Liver (tissue), 9 donors: ENCODE data around the gene TARBP1. TPM values are rescaled to one million over a fixed set of nuclear protein-coding genes. Genes with fewer than 3 reads are reported as not detected.

Experiments used
- DNase-seq: peaks from one replicate; pipeline ENCODE4 v3.0.0-alpha.2; 2017; ENCODE audit warnings: low spot score
- H3K27ac ChIP-seq, 2 donors: one replicate each; pipeline ENCODE4 v1.7.0; 2013; ENCODE audit warnings: inconsistent platforms in 2 of 2, low read length in 2 of 2, control low read depth in 1 of 2, low read depth in 1 of 2, mild to moderate bottlenecking in 1 of 2
- H3K27me3 ChIP-seq, 4 donors: one replicate each; pipeline versions ENCODE4 v1.6.1 to v1.7.0; 2013; ENCODE audit warnings: low read length in 3 of 4, inconsistent platforms in 1 of 4, mild to moderate bottlenecking in 1 of 4, moderate library complexity in 1 of 4; ENCODE audit not compliant: control insufficient read depth in 4 of 4, insufficient read depth in 4 of 4
- H3K36me3 ChIP-seq, 4 donors: one replicate each; pipeline versions ENCODE4 v1.6.1 to v1.7.0; 2013; ENCODE audit warnings: low read length in 3 of 4, mild to moderate bottlenecking in 3 of 4, low read depth in 1 of 4, moderate library complexity in 1 of 4; ENCODE audit not compliant: control insufficient read depth in 4 of 4, insufficient read depth in 3 of 4
- H3K4me1 ChIP-seq, 4 donors: one replicate each; pipeline versions ENCODE4 v1.6.1 to v1.7.0; 2013; ENCODE audit warnings: low read length in 3 of 4, mild to moderate bottlenecking in 3 of 4, moderate library complexity in 1 of 4; ENCODE audit not compliant: control insufficient read depth in 4 of 4, insufficient read depth in 4 of 4
- H3K4me3 ChIP-seq, 3 donors: one replicate each; pipeline versions ENCODE4 v1.6.1 to v1.7.0; 2013; ENCODE audit warnings: low read length in 3 of 3, control low read depth in 1 of 3, low read depth in 1 of 3, mild to moderate bottlenecking in 1 of 3
- H3K9ac ChIP-seq, 2 donors: one replicate each; pipeline ENCODE4 v1.7.0; 2013; ENCODE audit warnings: low read length in 2 of 2, mild to moderate bottlenecking in 2 of 2, moderate library complexity in 2 of 2, control low read depth in 1 of 2, low read depth in 1 of 2
- H3K9me3 ChIP-seq, 4 donors: one replicate each; pipeline versions ENCODE4 v1.6.1 to v1.7.0; 2013; ENCODE audit warnings: low read length in 3 of 4; ENCODE audit not compliant: control insufficient read depth in 4 of 4
- ATF3 ChIP-seq: IDR thresholded peaks from 2 replicates; pipeline ENCODE4 v1.6.1; 2016; ENCODE audit warnings: antibody characterized with exemption
- CTCF ChIP-seq: fragments of 150-350 bp; IDR thresholded peaks from 2 replicates; pipeline ENCODE4 v1.5.1; 2017; ENCODE audit warnings: improper control_type of control experiment, low read depth, low read length; ENCODE audit not compliant: missing input control
- EGR1 ChIP-seq, 2 donors: IDR thresholded peaks; 2 replicates each; pipeline ENCODE4 v1.6.1; 2016 to 2018; ENCODE audit warnings: antibody characterized with exemption in 2 of 2, low read depth in 2 of 2
- FOXA2 ChIP-seq: IDR thresholded peaks from 2 replicates; pipeline ENCODE4 v1.6.1; 2016; ENCODE audit warnings: antibody characterized with exemption
- GABPA ChIP-seq, 2 donors: IDR thresholded peaks in 1 of 2; conservative IDR thresholded peaks in 1 of 2; 2 replicates each; pipeline ENCODE4 v1.6.1; 2016; ENCODE audit warnings: antibody characterized with exemption in 2 of 2, mild to moderate bottlenecking in 1 of 2, moderate library complexity in 1 of 2
- HNF4A ChIP-seq, 2 donors: conservative IDR thresholded peaks; 2 replicates each; pipeline ENCODE4 v1.6.1; 2016; ENCODE audit warnings: antibody characterized with exemption in 2 of 2, mild to moderate bottlenecking in 2 of 2
- HNF4G ChIP-seq: IDR thresholded peaks from 2 replicates; pipeline ENCODE4 v1.6.1; 2016; ENCODE audit warnings: antibody characterized with exemption
- JUND ChIP-seq, 2 donors: IDR thresholded peaks; 2 replicates each; pipeline ENCODE4 v1.6.1; 2016; ENCODE audit warnings: antibody characterized with exemption in 2 of 2
- NR2F2 ChIP-seq: IDR thresholded peaks from 2 replicates; pipeline ENCODE4 v1.6.1; 2016; ENCODE audit warnings: antibody characterized with exemption
- REST ChIP-seq: IDR thresholded peaks from 2 replicates; pipeline ENCODE4 v1.6.1; 2016; ENCODE audit warnings: antibody characterized with exemption, mild to moderate bottlenecking
- RXRA ChIP-seq, 2 donors: IDR thresholded peaks; 2 replicates each; pipeline ENCODE4 v1.6.1; 2017 to 2018; ENCODE audit warnings: antibody characterized with exemption in 2 of 2, mild to moderate bottlenecking in 1 of 2
- SP1 ChIP-seq: IDR thresholded peaks from 2 replicates; pipeline ENCODE4 v1.6.1; 2018; ENCODE audit warnings: antibody characterized with exemption, mild to moderate bottlenecking
- YY1 ChIP-seq: IDR thresholded peaks from 2 replicates; pipeline ENCODE4 v1.6.1; 2016; ENCODE audit warnings: antibody characterized with exemption, mild to moderate bottlenecking
- WGBS: extraction: QIAGEN DNeasy Blood & Tissue Kit; methylation state at CpG from one replicate; pipeline ENCODE4 v1.1.7; 2013; 5-methylcytosine and 5-hydroxymethylcytosine counted together
- polyA plus RNA-seq, 2 donors: library from polyadenylated mRNA; stranded (reverse) in 1 of 2; unstranded in 1 of 2; fragments of 200-250 nt in 1 of 2; fragments of >200 nt in 1 of 2; fragmentation: Nextera tagmentation in 1 of 2; extraction: Ambion mirVana in 1 of 2; gene quantifications; one replicate each; pipeline versions ENCODE4 v1.2.1 to v1.2.3, GENCODE V29; 2013 to 2015
- total RNA-seq, 2 donors: library from RNA; depleted of rRNA; stranded (reverse); fragments of >200 nt; gene quantifications; one replicate each; pipeline ENCODE4 v1.2.3, GENCODE V29; 2014
- TF ChIP-seq, protein P1 (sequence below): IDR thresholded peaks from 2 replicates; pipeline ENCODE4 v1.6.1; 2016; ENCODE audit warnings: antibody characterized with exemption
- donor health status: healthy.
- donor health status: healthy.
- donor health status: healthy.
- donor health status: healthy.
- donor health status: healthy.

Gene TARBP1
- total and polyA plus RNA-seq, 4 donors: 4.1 to 17.6 (median 9.1) TPM

DNA sequence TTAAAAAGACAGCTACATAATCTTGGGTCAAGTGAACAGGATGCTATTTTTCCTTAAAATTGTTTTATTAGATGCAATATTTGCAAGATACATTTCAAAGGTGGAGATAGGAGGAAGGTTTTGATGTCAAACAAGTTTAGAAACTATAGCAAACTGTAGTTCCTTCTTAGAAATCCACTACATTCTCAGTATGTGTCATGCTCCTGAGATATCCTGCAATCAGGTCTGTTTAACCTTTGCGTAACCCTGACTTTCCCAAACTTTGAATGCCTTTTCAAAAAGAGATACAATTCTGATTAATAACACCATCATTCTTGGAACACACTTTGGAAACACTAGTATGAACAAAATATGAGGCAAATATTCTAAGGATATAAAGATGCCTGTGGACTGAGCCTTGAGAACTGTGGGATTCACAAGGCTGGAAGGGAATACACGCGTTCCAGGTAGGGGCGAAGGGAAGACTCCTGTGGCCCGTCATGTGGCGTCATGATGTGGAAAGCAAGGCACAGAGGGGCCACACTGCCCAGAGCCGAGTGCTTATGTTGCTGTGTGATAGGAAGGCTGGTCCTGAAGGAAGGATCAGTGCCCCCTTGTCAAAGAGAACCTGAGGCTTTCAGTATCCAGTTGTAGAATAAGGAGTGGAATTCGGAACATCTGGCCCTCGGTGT lies 19.6 kb upstream of the TARBP1 start:
- H3K36me3 ChIP-seq: no peaks in the 10 kb centered on the region
- WGBS: 46% methylated on average over 9 of the region's 9 CpGs
- H3K9me3 ChIP-seq: no peaks in the 10 kb centered on the region
- H3K9ac ChIP-seq: peak overlapping the region; percentile 24 to 28
- H3K4me3 ChIP-seq: no peak overlapping the region
- DNase-seq: no peak
- peak overlapping the region; percentile 81 to 93 for H3K27ac ChIP-seq
- no peak for TF ChIP-seq JUND (IDR thresholded peaks at IDR 0.05)
- TF ChIP-seq GABPA (IDR thresholded peaks at IDR 0.05 in 1 of 2, conservative IDR thresholded peaks at IDR 0.05 in 1 of 2): no peak
- no peak for TF ChIP-seq REST
- TF ChIP-seq FOXA2: no peak
- no peak for TF ChIP-seq NR2F2
- no peak for TF ChIP-seq RXRA (IDR thresholded peaks at IDR 0.05)
- TF ChIP-seq HNF4G: no peak
- H3K27me3 ChIP-seq: no peaks in the 10 kb centered on the region
- H3K4me1 ChIP-seq: peaks cover 9 to 41% (median 28%) of the 10 kb centered on the region in 4 donors

DNA sequence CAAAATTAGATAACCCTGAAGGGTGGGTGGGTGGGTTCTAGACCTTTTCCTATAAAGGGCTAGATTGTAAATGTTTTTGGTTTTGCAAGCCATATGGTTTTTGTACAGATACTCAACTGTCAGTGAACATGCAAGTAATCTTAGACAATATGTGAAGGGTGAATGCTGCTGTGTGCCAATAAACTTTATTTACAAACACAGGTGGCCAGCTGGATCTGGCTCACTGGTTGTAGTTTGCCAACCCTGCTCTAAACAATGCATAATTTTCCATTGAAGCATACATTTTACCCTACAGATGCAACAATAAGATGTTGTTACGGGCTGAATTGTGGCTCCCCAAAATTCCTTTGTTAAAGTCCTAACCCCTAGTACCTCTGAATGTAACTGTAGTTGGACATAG lies 18.6 kb upstream of the TARBP1 start:
- no peak for DNase-seq
- H3K4me3 ChIP-seq: no peak overlapping the region
- H3K36me3 ChIP-seq: no peaks in the 10 kb centered on the region
- WGBS: 91% methylated on average over 1 of the region's 1 CpG
- peaks cover 7 to 35% (median 21%) of the 10 kb centered on the region in 4 donors for H3K4me1 ChIP-seq
- no peaks in the 10 kb centered on the region for H3K27me3 ChIP-seq
- no peaks in the 10 kb centered on the region for H3K9me3 ChIP-seq
- no peak overlapping the region for H3K9ac ChIP-seq
- H3K27ac ChIP-seq: peak overlapping the region; percentile 10 to 93
- TF ChIP-seq, protein P1, sequence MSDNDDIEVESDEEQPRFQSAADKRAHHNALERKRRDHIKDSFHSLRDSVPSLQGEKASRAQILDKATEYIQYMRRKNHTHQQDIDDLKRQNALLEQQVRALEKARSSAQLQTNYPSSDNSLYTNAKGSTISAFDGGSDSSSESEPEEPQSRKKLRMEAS: no peak
- peak; percentile 52 for TF ChIP-seq FOXA2

- Histone ChIP-seq H3K27ac (no peak overlapping the region), H3K9ac (no peak overlapping the region), H3K4me1 (peaks cover 4 to 22% (median 16%) of the 10 kb centered on the region in 4 donors), H3K27me3 (no peaks in the 10 kb centered on the region), H3K36me3 (no peaks in the 10 kb centered on the region), H3K9me3 (no peaks in the 10 kb centered on the region), H3K4me3 (no peak overlapping the region)
- no peak for DNase-seq
- TF ChIP-seq FOXA2: no peak
- TF ChIP-seq YY1: no peak
- TF ChIP-seq EGR1 (IDR thresholded peaks at IDR 0.05; ENCODE audit: low read depth in 2 of 2): no peak
- no peak for TF ChIP-seq GABPA (IDR thresholded peaks at IDR 0.05 in 1 of 2, conservative IDR thresholded peaks at IDR 0.05 in 1 of 2)
- TF ChIP-seq NR2F2: no peak
- no peak for TF ChIP-seq REST
- no peak for TF ChIP-seq SP1
- TF ChIP-seq ATF3: no peak
- no peak for TF ChIP-seq HNF4G
- TF ChIP-seq CTCF: no peak
- no peak for TF ChIP-seq HNF4A (conservative IDR thresholded peaks at IDR 0.05)
- TF ChIP-seq, protein P1: no peak
- 87% methylated on average over 7 of the region's 7 CpGs for whole genome bisulfite sequencing
Observed at GRCh38 chr1:234495231-234495990, 16.4 kb upstream of the TARBP1 start.
